A549 (cell line): ENCODE data around the gene PPY. TPM values are rescaled to one million over a fixed set of nuclear protein-coding genes. Genes with fewer than 3 reads are reported as not detected.

Source experiments
- ATAC-seq, 2 experiments: fragments of 200-7000 bp in 1 of 2; fragments of >200 bp in 1 of 2; cut with Nextera tagmentation in 1 of 2; cut with Tn5 transposase in 1 of 2; 3 replicates each; pipeline versions ENCODE4 v1.8.0 to v1.9.1; 2018 to 2020; ENCODE audit warnings: mild to moderate bottlenecking in 1 of 2, moderate library complexity in 1 of 2
- CTCF ChIA-PET: fragments of 300-600 bp; sonication (Branson Sonifier 250); formaldehyde crosslinking; extraction: SDS; loops from one replicate; lab custom pipeline; 2021; ENCODE audit warnings: antibody characterized with exemption, inconsistent platforms; lab: Yijun Ruan, JAX
- POLR2A ChIA-PET: fragments of 350-600 bp; formaldehyde crosslinking; extraction: SDS; loops from one replicate; lab custom pipeline; 2021; ENCODE audit warnings: antibody characterized with exemption, inconsistent platforms; lab: Yijun Ruan, JAX
- DNase-seq, 2 experiments: peaks; one replicate each; pipeline versions ENCODE4 v3.0.0 to v3.0.0-alpha.2; 2011 to 2016; ENCODE audit warnings: low read depth in 1 of 2, low spot score in 1 of 2
- FAIRE-seq: peaks from 2 replicates; lab custom pipeline; 2011; peaks lifted over from hg19 to GRCh38; lab: Jason Lieb, UNC
- H3K27ac ChIP-seq, 2 experiments: fragments of >200 bp; sonication (Bioruptor Twin); formaldehyde crosslinking; 3 replicates each; pipeline ENCODE4 v1.5.1; 2016 to 2017
- H3K4me1 ChIP-seq: fragments of >200 bp; sonication (Bioruptor Twin); formaldehyde crosslinking; 3 replicates; pipeline ENCODE4 v1.6.1; 2016
- H3K4me2 ChIP-seq: fragments of >200 bp; sonication (Bioruptor Twin); formaldehyde crosslinking; 3 replicates; pipeline ENCODE4 v1.6.1; 2016
- H3K4me3 ChIP-seq: fragments of >200 bp; sonication (Bioruptor Twin); formaldehyde crosslinking; 3 replicates; pipeline ENCODE4 v1.5.1; 2016
- H3K9me3 ChIP-seq: fragments of >200 bp; sonication (Bioruptor Twin); formaldehyde crosslinking; 3 replicates; pipeline ENCODE4 v1.6.1; 2016
- EHF ChIP-seq: fragments of 250-450 bp; sonication (Bioruptor Pico); IDR thresholded peaks from 2 replicates; pipeline ENCODE4 v1.5.0; 2020; ENCODE audit warnings: mild to moderate bottlenecking
- FOSL2 ChIP-seq, 2 experiments: fragments of 450-650 bp in 1 of 2; fragments of >200 bp in 1 of 2; sonication (Bioruptor Twin) in 1 of 2; formaldehyde crosslinking; IDR thresholded peaks; 2 replicates each; pipeline versions ENCODE4 v1.5.0 to v1.6.1; 2016 to 2020; ENCODE audit warnings: mild to moderate bottlenecking in 1 of 2, moderate library complexity in 1 of 2
- HDAC2 ChIP-seq: fragments of 200-600 bp; sonication (generic); IDR thresholded peaks from 2 replicates; pipeline ENCODE4 v1.6.1; 2016
- HOXB5 ChIP-seq: fragments of 250-450 bp; sonication (Bioruptor Pico); IDR thresholded peaks from 2 replicates; pipeline ENCODE4 v1.5.0; 2020; ENCODE audit warnings: mild to moderate bottlenecking, moderate library complexity
- KDM1A ChIP-seq: fragments of 200-600 bp; sonication (generic); IDR thresholded peaks from 2 replicates; pipeline ENCODE4 v1.6.1; 2016; ENCODE audit warnings: low read depth, mild to moderate bottlenecking
- KDM5A ChIP-seq: fragments of 200-600 bp; sonication (generic); IDR thresholded peaks from 2 replicates; pipeline ENCODE4 v1.6.1; 2016; ENCODE audit warnings: antibody characterized with exemption, mild to moderate bottlenecking
- PHF8 ChIP-seq: fragments of 200-600 bp; sonication (generic); IDR thresholded peaks from 2 replicates; pipeline ENCODE4 v1.6.1; 2016; ENCODE audit warnings: low read depth, mild to moderate bottlenecking, antibody characterized with exemption, moderate library complexity, borderline replicate concordance
- RARB ChIP-seq: fragments of 250-450 bp; sonication (Bioruptor Pico); IDR thresholded peaks from 2 replicates; pipeline ENCODE4 v1.8.0; 2021; ENCODE audit warnings: mild to moderate bottlenecking, moderate library complexity
- RFX5 ChIP-seq: fragments of 450-650 bp; IDR thresholded peaks from 2 replicates; pipeline ENCODE4 v1.7.1; 2014; ENCODE audit warnings: antibody characterized with exemption, mild to moderate bottlenecking, moderate library complexity
- TP53 ChIP-seq: fragments of 250-450 bp; sonication (Bioruptor Pico); IDR thresholded peaks from 2 replicates; pipeline ENCODE4 v1.5.0; 2021; ENCODE audit warnings: mild to moderate bottlenecking, moderate library complexity
- ZC3H11A ChIP-seq: fragments of 450-650 bp; IDR thresholded peaks from 2 replicates; pipeline ENCODE4 v1.6.1; 2014; ENCODE audit warnings: antibody characterized with exemption, mild to moderate bottlenecking
- ZFP36 ChIP-seq: fragments of 450-650 bp; IDR thresholded peaks from 2 replicates; pipeline ENCODE4 v1.6.1; 2014; ENCODE audit warnings: borderline replicate concordance; ENCODE audit not compliant: partially characterized antibody
- ZNF302 ChIP-seq: fragments of 250-450 bp; sonication (Bioruptor Pico); IDR thresholded peaks from 2 replicates; pipeline ENCODE4 v1.9.0; 2021; ENCODE audit warnings: inconsistent platforms, mild to moderate bottlenecking, moderate library complexity
- WGBS: methylation state at CpG from one replicate; pipeline ENCODE4 v1.1.6; 2017; ENCODE audit errors: missing lambda C conversion rate; 5-methylcytosine and 5-hydroxymethylcytosine counted together
- polyA plus RNA-seq, 4 experiments: library from polyadenylated mRNA; depleted of rRNA in 3 of 4; stranded (reverse); fragments of >200 nt; fragmentation: RNase III in 1 of 4; extraction: RNeasy Plus Mini Kit Qiagen cat#74134 plus additional on column Dnase treatment in 1 of 4; gene quantifications; 2 replicates in 3 of 4; 3 replicates in 1 of 4; pipeline ENCODE4 v1.2.3, GENCODE V29; 2011 to 2017
- TF ChIP-seq, protein P1 (sequence below): IDR thresholded peaks from 2 replicates; pipeline ENCODE4 v1.6.1; 2012
- TF ChIP-seq, protein P2 (sequence below): fragments of >200 bp; sonication (Bioruptor Twin); formaldehyde crosslinking; IDR thresholded peaks from 3 replicates; pipeline ENCODE4 v1.5.1; 2016
- TF ChIP-seq, protein P3 (sequence below): fragments of 200-600 bp; sonication (generic); IDR thresholded peaks from 2 replicates; pipeline ENCODE4 v1.6.1; 2016; ENCODE audit warnings: antibody characterized with exemption, mild to moderate bottlenecking, moderate library complexity
- TF ChIP-seq, protein P4 (sequence below): fragments of 450-650 bp; IDR thresholded peaks from 2 replicates; pipeline ENCODE4 v1.6.1; 2014; ENCODE audit warnings: antibody characterized with exemption
- TF ChIP-seq, protein P5 (sequence below): fragments of 150-350 bp; IDR thresholded peaks from 2 replicates; pipeline ENCODE4 v1.6.1; 2014; ENCODE audit warnings: low read depth, mild to moderate bottlenecking, low read length
- TF ChIP-seq, protein P6 (sequence below): IDR thresholded peaks from 2 replicates; pipeline ENCODE4 v1.6.1; 2012

The PPY gene
- polyA plus RNA-seq, 2 of the 4 experiments (the other 2 are of a cell fraction) = not detected

DNA sequence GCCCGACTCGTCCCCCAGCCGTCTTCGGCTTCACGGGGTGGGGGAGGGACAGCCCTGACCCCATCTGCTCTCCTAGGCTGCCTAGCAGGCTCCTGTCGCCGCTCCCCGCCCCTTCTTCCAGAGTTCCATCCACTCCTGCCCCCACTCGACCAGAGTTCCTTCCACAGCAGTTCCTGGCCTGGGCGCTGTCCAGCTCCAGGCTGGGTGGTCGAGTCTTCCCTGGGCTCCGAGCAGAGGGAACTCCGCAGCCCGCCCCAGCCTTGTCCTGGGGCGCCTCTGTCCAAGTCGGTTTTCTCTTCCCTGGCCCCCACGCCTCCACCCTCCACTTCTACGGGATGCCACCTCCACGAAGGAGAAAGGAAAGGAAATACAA is 10.1 kb upstream of the PPY start:
- peaks cover 7% of the 10 kb centered on the region; the same call in 2 of the 3 replicates for H3K4me1 ChIP-seq
- H3K4me2 ChIP-seq = peak overlapping the region; percentile 56
- no peak for FAIRE-seq
- H3K4me3 ChIP-seq = no peak overlapping the region
- no peak for TF ChIP-seq KDM1A
- TF ChIP-seq HDAC2 = no peak
- TF ChIP-seq PHF8 = no peak
- TF ChIP-seq TP53 (CRISPR knock-in tag) = no peak
- no peak for TF ChIP-seq KDM5A
- TF ChIP-seq, protein P1, sequence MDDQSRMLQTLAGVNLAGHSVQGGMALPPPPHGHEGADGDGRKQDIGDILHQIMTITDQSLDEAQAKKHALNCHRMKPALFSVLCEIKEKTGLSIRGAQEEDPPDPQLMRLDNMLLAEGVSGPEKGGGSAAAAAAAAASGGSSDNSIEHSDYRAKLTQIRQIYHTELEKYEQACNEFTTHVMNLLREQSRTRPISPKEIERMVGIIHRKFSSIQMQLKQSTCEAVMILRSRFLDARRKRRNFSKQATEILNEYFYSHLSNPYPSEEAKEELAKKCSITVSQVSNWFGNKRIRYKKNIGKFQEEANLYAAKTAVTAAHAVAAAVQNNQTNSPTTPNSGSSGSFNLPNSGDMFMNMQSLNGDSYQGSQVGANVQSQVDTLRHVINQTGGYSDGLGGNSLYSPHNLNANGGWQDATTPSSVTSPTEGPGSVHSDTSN = no peak
- TF ChIP-seq, protein P2, sequence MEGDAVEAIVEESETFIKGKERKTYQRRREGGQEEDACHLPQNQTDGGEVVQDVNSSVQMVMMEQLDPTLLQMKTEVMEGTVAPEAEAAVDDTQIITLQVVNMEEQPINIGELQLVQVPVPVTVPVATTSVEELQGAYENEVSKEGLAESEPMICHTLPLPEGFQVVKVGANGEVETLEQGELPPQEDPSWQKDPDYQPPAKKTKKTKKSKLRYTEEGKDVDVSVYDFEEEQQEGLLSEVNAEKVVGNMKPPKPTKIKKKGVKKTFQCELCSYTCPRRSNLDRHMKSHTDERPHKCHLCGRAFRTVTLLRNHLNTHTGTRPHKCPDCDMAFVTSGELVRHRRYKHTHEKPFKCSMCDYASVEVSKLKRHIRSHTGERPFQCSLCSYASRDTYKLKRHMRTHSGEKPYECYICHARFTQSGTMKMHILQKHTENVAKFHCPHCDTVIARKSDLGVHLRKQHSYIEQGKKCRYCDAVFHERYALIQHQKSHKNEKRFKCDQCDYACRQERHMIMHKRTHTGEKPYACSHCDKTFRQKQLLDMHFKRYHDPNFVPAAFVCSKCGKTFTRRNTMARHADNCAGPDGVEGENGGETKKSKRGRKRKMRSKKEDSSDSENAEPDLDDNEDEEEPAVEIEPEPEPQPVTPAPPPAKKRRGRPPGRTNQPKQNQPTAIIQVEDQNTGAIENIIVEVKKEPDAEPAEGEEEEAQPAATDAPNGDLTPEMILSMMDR = no peak
- TF ChIP-seq ZFP36 = no peak
- no peak for TF ChIP-seq EHF (CRISPR knock-in tag)
- no peak for TF ChIP-seq RARB (CRISPR knock-in tag)
- no peak for TF ChIP-seq ZNF302 (CRISPR knock-in tag)
- TF ChIP-seq, protein P3, sequence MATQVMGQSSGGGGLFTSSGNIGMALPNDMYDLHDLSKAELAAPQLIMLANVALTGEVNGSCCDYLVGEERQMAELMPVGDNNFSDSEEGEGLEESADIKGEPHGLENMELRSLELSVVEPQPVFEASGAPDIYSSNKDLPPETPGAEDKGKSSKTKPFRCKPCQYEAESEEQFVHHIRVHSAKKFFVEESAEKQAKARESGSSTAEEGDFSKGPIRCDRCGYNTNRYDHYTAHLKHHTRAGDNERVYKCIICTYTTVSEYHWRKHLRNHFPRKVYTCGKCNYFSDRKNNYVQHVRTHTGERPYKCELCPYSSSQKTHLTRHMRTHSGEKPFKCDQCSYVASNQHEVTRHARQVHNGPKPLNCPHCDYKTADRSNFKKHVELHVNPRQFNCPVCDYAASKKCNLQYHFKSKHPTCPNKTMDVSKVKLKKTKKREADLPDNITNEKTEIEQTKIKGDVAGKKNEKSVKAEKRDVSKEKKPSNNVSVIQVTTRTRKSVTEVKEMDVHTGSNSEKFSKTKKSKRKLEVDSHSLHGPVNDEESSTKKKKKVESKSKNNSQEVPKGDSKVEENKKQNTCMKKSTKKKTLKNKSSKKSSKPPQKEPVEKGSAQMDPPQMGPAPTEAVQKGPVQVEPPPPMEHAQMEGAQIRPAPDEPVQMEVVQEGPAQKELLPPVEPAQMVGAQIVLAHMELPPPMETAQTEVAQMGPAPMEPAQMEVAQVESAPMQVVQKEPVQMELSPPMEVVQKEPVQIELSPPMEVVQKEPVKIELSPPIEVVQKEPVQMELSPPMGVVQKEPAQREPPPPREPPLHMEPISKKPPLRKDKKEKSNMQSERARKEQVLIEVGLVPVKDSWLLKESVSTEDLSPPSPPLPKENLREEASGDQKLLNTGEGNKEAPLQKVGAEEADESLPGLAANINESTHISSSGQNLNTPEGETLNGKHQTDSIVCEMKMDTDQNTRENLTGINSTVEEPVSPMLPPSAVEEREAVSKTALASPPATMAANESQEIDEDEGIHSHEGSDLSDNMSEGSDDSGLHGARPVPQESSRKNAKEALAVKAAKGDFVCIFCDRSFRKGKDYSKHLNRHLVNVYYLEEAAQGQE = no peak
- TF ChIP-seq HOXB5 = no peak
- TF ChIP-seq, all 56 proteins: peak for 0
- ChIA-PET CTCF (interaction anchor here (1.1 to 22.4 kb wide), 5 partner anchors 9 to 75 kb away, joined by 3 to 657 read pairs (median 11); partner anchors contain the start of genes NAGS and PPY), POLR2A (no interaction called here)
- H3K27ac ChIP-seq = no peak overlapping the region
- H3K9me3 ChIP-seq = no peaks in the 10 kb centered on the region
- no peak for ATAC-seq
- no peak for DNase-seq
- 69% methylated on average over 19 of the region's 19 CpGs for WGBS

DNA sequence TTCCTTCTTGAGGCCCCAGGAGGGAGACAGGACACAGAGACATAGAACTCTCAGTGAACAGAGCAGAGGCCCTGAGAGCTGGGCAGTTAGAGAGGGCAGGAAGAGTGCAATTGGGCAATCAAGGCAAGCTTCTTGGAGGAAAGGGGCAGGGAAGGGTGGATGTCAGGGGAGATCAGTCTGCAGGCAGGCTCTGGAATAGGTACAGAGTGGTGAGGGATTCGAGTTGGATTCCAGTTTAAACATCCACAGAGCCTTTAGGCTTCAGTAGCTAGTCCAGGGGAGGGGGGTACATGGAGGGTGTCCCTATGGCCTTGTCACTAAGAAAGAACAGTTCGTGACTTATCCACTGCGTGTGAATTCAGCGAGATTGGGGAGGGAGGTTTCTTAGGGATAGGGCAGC is 9.5 kb upstream of the PPY start:
- Histone ChIP-seq H3K9me3 (no peaks in the 10 kb centered on the region), H3K4me2 (no peak overlapping the region), H3K4me1 (peaks cover 7% of the 10 kb centered on the region; the same call in 2 of the 3 replicates), H3K4me3 (no peak overlapping the region), H3K27ac (no peak overlapping the region)
- WGBS = 72% methylated on average over 4 of the region's 4 CpGs
- ChIA-PET POLR2A (no interaction called here), CTCF (interaction anchor here (0.7 to 22.4 kb wide), 7 partner anchors 8 to 87 kb away, joined by 3 to 657 read pairs (median 5); partner anchors contain the start of genes NAGS and PPY)
- TF ChIP-seq, protein P4, sequence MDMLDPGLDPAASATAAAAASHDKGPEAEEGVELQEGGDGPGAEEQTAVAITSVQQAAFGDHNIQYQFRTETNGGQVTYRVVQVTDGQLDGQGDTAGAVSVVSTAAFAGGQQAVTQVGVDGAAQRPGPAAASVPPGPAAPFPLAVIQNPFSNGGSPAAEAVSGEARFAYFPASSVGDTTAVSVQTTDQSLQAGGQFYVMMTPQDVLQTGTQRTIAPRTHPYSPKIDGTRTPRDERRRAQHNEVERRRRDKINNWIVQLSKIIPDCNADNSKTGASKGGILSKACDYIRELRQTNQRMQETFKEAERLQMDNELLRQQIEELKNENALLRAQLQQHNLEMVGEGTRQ = no peak
- no peak for TF ChIP-seq RFX5
- TF ChIP-seq, protein P5, sequence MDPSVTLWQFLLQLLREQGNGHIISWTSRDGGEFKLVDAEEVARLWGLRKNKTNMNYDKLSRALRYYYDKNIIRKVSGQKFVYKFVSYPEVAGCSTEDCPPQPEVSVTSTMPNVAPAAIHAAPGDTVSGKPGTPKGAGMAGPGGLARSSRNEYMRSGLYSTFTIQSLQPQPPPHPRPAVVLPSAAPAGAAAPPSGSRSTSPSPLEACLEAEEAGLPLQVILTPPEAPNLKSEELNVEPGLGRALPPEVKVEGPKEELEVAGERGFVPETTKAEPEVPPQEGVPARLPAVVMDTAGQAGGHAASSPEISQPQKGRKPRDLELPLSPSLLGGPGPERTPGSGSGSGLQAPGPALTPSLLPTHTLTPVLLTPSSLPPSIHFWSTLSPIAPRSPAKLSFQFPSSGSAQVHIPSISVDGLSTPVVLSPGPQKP = no peak
- TF ChIP-seq, protein P6, sequence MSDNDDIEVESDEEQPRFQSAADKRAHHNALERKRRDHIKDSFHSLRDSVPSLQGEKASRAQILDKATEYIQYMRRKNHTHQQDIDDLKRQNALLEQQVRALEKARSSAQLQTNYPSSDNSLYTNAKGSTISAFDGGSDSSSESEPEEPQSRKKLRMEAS = no peak
- TF ChIP-seq HOXB5 = no peak
- no peak for TF ChIP-seq FOSL2 (IDR thresholded peaks at IDR 0.05)
- TF ChIP-seq FOSL2 (CRISPR knock-in tag; IDR thresholded peaks at IDR 0.05) = no peak
- TF ChIP-seq ZC3H11A = no peak
- no peak for TF ChIP-seq ZFP36
- DNase-seq = no peak
- ATAC-seq = no peak
- FAIRE-seq = no peak
